Measurements from ENCODE around the gene PIK3R1. TPM values are rescaled to one million over a fixed set of nuclear protein-coding genes. Genes with fewer than 3 reads are reported as not detected.
A peak's percentile ranks its signal among the peaks of the same experiment; 100 is the strongest.
"Not testable (repeated sequence)": the region's sequence is repeated elsewhere in the genome, so short reads cannot be mapped to it uniquely, and the experiment has no call there.

The PIK3R1 gene
- polyA plus RNA-seq, 12 donors, result 44.8 to 152 (median 69.9) TPM; not detected in 1

- DNase-seq, result no peak
Measured at GRCh38 chr5:68190619-68191018, 24.9 kb upstream of the PIK3R1 start.

GRCh38 chr5:68191083-68191791 is 24.3 kb upstream of the PIK3R1 start:
- no peak for DNase-seq

GRCh38 chr5:68192679-68193060 is 22.9 kb upstream of the PIK3R1 start:
- DNase-seq, result no peak

GRCh38 chr5:68193481-68194036 is 22.0 kb upstream of the PIK3R1 start:
- DNase-seq, result no peak

- no peak for DNase-seq
Measured at GRCh38 chr5:68194386-68194785, 21.2 kb upstream of the PIK3R1 start.

GRCh38 chr5:68195137-68195536 is 20.4 kb upstream of the PIK3R1 start:
- DNase-seq, result no peak

GRCh38 chr5:68196876-68197275 is 18.7 kb upstream of the PIK3R1 start:
- peak; percentile 24 for DNase-seq

GRCh38 chr5:68200288-68200687 is 15.3 kb upstream of the PIK3R1 start:
- DNase-seq, result no peak

- not testable (repeated sequence) for DNase-seq
Measured at GRCh38 chr5:68210654-68211053, 4.9 kb upstream of the PIK3R1 start.

GRCh38 chr5:68214482-68215207 is 911 bp upstream of the PIK3R1 start:
- peak; percentile 43 for DNase-seq

GRCh38 chr5:68215898-68216244 is 315 bp downstream of the PIK3R1 start:
- peak; percentile 38 for DNase-seq

GRCh38 chr5:68216245-68217046 is 890 bp downstream of the PIK3R1 start:
- DNase-seq, result peak; percentile 49

GRCh38 chr5:68217047-68217355 is 1.4 kb downstream of the PIK3R1 start:
- peak; percentile 38 for DNase-seq

GRCh38 chr5:68217528-68217927 is 2.0 kb downstream of the PIK3R1 start:
- no peak for DNase-seq

GRCh38 chr5:68219161-68219816 is 3.7 kb downstream of the PIK3R1 start:
- no peak for DNase-seq

- no peak for DNase-seq
Measured at GRCh38 chr5:68220260-68220659, 4.7 kb downstream of the PIK3R1 start.

- no peak for DNase-seq
Measured at GRCh38 chr5:68220914-68221313, 5.4 kb downstream of the PIK3R1 start.

- no peak for DNase-seq
Measured at GRCh38 chr5:68221488-68221887, 5.9 kb downstream of the PIK3R1 start.

- DNase-seq, result no peak
Measured at GRCh38 chr5:68222310-68222709, 6.8 kb downstream of the PIK3R1 start.

- DNase-seq, result no peak
Measured at GRCh38 chr5:68222824-68223354, 7.3 kb downstream of the PIK3R1 start.

- DNase-seq, result no peak
Measured at GRCh38 chr5:68223904-68224303, 8.3 kb downstream of the PIK3R1 start.

Measured in muscle of arm (tissue), 12 donors.